Stimulated activated CD4-positive, alpha-beta T cell treated with anti-CD3 and anti-CD28 coated beads, Interleukin-2, amount 100 ng/mL, for 24 hours (primary cell): ENCODE measurements around the gene S100B.
A peak's percentile ranks its signal among the peaks of the same experiment; 100 is the strongest.
"Not testable (repeated sequence)": the region's sequence is repeated elsewhere in the genome, so short reads cannot be mapped to it uniquely, and the experiment has no call there.

Experiments used
- DNase-seq, 2 donors: peaks; one replicate each; pipeline ENCODE4 v3.0.0-alpha.2; 2020

Gene S100B

GRCh38 chr21:46604975-46605766 is at the start of gene S100B:
TSS of gene S100B (minus strand) at chr21:46605082. CDS start at chr21:46602415, 2,667 bp downstream.
- DNase-seq = no peak

DNA sequence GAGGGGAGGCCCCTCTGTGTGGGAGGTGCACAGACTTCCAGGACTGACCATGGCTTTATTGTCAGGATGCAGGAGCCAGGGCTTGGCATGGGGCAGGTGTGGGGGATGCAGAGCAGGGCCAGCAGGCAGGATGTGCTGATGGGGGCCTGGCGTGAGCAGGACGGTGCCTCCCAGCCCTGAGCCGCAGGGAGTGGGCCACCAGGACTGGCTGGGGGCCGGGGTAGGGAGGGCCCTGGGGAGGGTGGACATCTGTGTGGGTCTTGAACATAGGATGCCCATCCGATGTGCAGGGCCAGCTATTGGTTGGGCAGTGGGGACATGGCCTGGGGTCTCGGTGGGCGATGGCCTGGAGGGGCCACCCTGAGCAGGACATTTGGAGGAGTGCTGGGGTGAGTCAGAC is 46.2 kb upstream of the S100B start:
- DNase-seq = no peak

DNA sequence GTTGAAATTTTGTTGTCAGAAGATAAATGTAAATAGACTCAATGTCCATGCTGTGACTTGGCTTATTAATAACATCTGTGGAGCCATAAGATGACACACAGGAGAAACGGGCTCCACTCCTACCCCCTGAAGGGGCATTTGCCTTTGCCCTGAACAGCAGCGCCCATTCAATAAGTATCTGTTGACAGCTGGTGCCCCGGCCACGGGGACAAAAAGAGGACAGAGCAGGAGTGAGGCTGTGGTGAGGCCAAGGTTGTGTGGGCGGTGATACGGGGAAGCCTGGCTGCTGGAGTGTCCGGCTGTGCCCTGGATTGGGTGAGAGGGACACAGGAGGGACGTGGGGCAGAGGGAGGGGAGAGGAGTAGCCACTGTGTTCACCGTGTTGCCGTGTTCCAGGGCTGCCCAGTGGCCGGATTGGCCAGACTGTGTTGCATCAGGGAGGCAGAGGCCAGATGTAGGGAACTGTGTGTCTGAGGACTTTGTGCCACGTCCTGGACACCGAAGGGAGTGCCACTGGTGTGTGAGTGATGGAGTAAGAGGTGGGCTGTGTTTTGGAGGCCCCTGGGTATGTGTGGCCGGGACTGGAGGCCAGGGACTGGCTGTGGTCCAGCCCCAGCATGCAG is 45.7 kb upstream of the S100B start:
- no peak for DNase-seq

DNA sequence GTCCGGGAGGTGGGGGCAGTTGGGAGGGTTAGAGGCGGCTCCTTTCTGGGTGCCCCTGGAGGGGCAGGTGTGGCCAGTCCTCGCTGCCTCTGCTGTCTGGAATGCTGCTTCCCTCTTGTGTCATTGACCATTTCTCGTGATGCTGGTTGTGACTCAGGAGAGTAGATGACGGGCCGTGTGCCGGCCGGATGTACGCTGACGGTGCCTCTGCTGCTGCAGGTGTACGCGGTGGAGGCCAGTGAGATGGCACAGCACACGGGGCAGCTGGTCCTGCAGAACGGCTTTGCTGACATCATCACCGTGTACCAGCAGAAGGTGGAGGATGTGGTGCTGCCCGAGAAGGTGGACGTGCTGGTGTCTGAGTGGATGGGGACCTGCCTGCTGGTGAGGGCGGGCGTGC is 44.5 kb upstream of the S100B start:
- DNase-seq = no peak

- no peak for DNase-seq
These were observed 43.7 kb upstream of the S100B start for GRCh38 chr21:46648539-46648938.

DNA sequence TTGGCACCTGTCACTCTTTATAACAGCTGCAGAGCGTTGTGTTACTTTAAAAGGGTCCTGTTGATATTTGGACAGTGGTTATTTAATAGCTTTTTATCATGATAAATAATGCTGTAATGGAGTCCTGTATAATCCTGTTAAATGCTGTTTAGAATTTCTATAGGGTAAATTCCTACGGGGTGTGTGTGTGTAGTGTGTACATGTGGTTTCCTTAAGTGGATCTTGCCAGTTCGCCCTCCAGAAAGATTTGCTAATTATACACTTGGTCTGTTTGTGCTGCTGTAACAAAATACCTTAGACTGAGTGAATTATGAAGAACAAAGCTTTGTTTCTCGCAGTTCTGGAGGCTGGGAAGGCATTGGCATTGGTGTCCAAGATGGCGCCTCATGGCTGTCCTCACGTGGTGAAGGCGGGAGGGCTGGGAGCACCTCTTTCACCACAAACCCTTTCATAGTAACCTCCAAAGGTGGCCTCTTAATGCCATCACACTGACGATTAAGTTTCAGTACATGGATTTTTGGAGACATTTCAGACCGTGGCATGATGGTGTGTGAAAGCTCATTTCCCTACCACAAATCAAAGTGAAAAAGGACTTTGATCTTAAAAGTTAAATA is 41.8 kb upstream of the S100B start:
- no peak for DNase-seq

- DNase-seq = no peak
These were observed 41.0 kb upstream of the S100B start for GRCh38 chr21:46645840-46646239.

DNA sequence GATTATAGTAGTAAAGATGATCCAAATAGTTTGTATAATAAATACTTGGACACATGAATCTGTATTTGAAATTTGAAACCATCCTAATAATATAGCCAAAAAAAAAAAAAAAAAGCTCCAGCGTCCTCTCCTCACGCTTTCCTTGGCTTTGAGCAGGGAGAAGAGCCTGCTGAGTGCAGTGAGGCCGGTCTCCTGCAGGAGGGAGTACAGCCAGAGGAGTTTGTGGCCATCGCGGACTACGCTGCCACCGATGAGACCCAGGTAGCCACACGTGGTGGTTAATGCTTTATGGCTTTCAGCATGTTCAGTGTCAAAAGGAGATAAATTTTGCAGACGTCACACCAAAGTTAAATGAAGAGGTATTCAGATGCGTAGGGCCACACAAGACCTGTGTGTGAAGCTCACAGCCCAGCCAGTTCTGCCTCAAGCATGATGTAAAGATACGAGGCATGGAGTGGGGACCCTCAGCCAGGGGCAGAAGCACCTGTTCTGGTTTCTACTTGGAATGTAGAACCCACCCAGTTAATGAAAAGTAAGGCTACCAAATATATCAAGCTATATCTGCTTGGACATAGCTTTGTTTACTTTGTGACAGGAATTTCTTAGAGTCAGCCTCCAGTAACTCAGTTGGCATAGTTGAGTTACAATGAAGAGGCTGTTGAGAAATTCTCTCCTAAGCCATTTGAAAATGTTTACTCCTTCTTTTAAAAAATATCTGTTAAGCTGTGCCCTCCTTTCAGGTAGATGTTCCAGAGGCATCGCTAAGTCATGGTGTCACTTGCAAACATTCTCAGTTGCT is 38.7 kb upstream of the S100B start:
- DNase-seq = no peak

DNA sequence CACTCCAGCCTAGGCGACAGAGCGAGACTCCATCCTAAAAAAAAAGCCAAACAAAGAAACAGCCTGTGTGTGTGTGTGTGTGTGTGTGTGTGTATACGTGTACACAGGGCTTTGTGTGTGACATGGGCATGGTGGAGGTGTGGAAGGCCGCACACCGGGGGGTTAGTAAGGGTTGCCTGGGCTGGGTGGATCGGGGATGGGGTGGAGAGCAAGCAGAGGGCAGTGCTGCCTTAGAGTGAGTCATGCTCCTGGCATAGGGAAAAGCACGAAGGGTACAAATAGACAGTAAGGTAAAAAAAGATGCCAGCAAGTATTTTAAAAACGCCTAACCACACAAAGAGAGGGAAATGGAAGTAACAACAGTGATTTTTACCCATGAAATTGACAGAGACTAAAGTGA is 36.8 kb upstream of the S100B start:
- DNase-seq = no peak

GRCh38 chr21:46639489-46640386 is 34.9 kb upstream of the S100B start:
- DNase-seq = no peak

DNA sequence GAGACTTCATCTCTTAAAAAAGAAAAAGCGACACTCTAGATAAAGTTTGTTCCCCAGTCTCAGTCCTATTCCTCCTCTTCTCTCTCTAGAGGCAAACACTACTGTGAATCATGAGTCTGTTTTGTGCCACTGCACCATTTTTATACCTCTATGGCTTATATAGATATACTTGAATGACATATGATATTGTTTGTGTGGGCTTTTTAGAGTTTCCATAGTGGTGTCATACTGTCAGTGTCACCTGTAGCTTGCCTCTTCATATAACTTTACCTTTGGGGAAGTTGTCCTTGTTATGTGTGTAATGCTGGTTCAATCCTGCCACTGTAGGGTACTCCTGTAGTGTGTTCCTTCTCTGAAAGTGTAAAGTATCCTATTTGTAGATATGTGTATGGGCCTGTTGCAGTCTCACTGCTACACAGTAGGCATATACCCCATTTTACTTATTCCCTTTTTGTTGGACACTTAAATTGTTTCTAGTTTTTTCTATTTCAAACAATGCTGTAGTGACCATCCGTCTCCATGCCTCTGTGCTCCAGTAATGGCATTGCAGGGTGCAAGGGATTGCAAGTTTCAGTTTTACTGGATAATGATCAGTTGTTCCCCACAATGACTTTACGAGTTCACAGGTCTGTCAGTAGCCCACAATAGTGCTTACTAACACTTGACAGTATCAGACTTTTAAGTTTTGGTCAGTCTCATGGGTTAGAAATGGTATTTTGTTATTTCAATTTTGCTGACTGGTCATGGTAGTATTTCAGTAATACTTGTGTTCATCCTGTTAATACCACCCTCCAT is 33.3 kb upstream of the S100B start:
- DNase-seq = no peak

GRCh38 chr21:46636550-46637285 is 31.8 kb upstream of the S100B start:
- DNase-seq = no peak

GRCh38 chr21:46636181-46636512 is 31.3 kb upstream of the S100B start:
- DNase-seq = no peak

GRCh38 chr21:46635324-46636180 is 30.7 kb upstream of the S100B start, which contains the start of gene PRMT2:
TSS of gene PRMT2 (plus strand) at chr21:46635674. CDS start at chr21:46636952, 1,278 bp downstream.
- DNase-seq = peak; percentile 96 to 97

GRCh38 chr21:46634966-46635323 is 30.1 kb upstream of the S100B start:
- DNase-seq = no peak

- peak in 1 of 2 donors; percentile 17 for DNase-seq
These were observed 29.5 kb upstream of the S100B start for GRCh38 chr21:46634427-46634826.

DNA sequence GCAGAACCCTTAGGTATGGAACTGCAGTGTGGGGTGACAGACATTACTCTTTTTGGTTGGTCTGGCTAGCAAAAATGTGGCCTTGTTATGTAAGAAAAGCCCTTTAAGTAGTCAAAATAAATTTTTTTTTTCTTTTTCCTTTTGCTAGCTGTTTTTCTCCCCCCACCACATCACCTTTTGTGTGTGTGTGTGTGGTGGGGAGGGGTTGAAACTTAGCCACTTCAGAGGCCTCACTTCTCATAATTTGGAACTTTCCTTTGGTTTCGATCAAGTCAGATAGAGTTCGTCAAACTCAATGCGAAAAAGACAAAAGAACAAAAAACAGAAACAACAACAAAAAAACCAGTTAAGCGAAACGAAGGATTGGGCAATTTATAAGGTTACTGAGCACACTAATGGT is 28.7 kb upstream of the S100B start:
- no peak for DNase-seq

DNA sequence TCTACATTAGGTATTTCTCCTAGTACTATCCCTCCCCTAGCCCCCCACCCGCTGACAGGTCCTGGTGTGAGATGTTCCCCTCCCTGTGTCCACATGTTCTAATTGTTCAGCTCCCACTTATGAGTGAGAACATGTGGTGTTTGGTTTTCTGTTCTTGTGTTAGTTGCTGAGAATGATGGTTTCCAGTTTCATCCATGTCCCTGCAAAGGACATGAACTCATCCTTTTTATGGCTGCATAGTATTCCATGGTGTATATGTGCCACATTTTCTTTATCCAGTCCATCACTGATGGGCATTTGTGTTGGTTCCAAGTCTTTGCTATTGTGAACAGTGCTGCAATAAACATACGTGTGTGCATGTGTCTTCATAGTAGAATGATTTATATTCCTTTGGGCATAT is 26.0 kb upstream of the S100B start:
- DNase-seq = not testable (repeated sequence)

DNA sequence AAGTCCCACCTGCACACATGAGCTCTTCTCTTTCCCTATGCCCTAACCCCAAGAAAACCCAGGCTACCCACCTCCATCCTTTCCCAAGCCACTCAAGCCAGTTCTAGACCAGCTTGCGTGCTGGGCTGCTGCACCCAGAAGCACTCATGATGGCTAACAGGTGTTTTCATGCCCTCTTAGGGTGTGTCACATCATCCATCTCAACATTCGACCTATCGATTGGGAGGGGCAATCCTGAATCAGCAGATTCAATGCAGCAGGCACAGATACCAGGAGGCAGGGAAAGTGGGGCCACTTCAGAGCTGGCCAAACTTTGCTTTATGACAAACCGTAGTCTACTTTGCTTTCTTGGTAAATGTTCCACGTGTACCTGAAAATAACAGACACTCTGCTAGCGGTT is 24.0 kb upstream of the S100B start:
- DNase-seq = no peak

- no peak for DNase-seq
These were observed 22.8 kb upstream of the S100B start for GRCh38 chr21:46627726-46628125.
